K562 (cell line): Measurements from ENCODE around the gene EHBP1L1. TPM values are rescaled to one million over a fixed set of nuclear protein-coding genes. Genes with fewer than 3 reads are reported as not detected.

Source experiments
- CBFA2T2 ChIP-seq: fragments of 450-650 bp; conservative IDR thresholded peaks from 2 replicates; pipeline ENCODE4 v1.6.1; 2017; ENCODE audit warnings: mild to moderate bottlenecking
- CBFB ChIP-seq: sonication (generic); formaldehyde crosslinking; IDR thresholded peaks from 2 replicates; pipeline ENCODE4 v1.4.0; 2020; ENCODE audit warnings: mild to moderate bottlenecking, missing genetic modification reagents
- CHCHD3 ChIP-seq: fragments of 250-450 bp; sonication (Bioruptor Pico); IDR thresholded peaks from 2 replicates; pipeline ENCODE4 v2.1.2; 2022; ENCODE audit warnings: mild to moderate bottlenecking
- E2F3 ChIP-seq: fragments of 250-450 bp; sonication (Bioruptor Pico); IDR thresholded peaks from 2 replicates; pipeline ENCODE4 v1.4.0; 2020; ENCODE audit warnings: mild to moderate bottlenecking
- HIVEP1 ChIP-seq: fragments of 250-450 bp; sonication (Bioruptor Pico); IDR thresholded peaks from 2 replicates; pipeline ENCODE4 v1.4.0; 2020; ENCODE audit warnings: mild to moderate bottlenecking
- KLF1 ChIP-seq: fragments of 450-650 bp; IDR thresholded peaks from 2 replicates; pipeline ENCODE4 v1.6.1; 2016; ENCODE audit warnings: missing genetic modification characterization, missing compliant biosample characterization
- SIN3B ChIP-seq: fragments of 450-650 bp; IDR thresholded peaks from 2 replicates; pipeline ENCODE4 v1.6.1; 2017; ENCODE audit warnings: low read depth, mild to moderate bottlenecking, moderate library complexity
- SP1 ChIP-seq: sonication (generic); formaldehyde crosslinking; IDR thresholded peaks from 2 replicates; pipeline ENCODE4 v1.8.1; 2022; ENCODE audit warnings: mild to moderate bottlenecking, missing genetic modification reagents
- TBP ChIP-seq: optimal IDR thresholded peaks from 2 replicates; pipeline ENCODE3; 2011; ENCODE audit warnings: low read depth, low read length, improper control_type of control experiment
- TEAD1 ChIP-seq, 2 experiments: fragments of 450-650 bp in 1 of 2; sonication (generic) in 1 of 2; formaldehyde crosslinking; IDR thresholded peaks; 2 replicates each; pipeline versions ENCODE4 v1.4.0 to v1.8.0; 2020 to 2022; ENCODE audit warnings: mild to moderate bottlenecking in 2 of 2, missing genetic modification reagents in 1 of 2
- TSC22D4 ChIP-seq: fragments of 450-650 bp; IDR thresholded peaks from 2 replicates; pipeline ENCODE4 v1.6.1; 2016; ENCODE audit warnings: missing genetic modification characterization, missing biosample characterization, control low read depth
- ZBTB7A ChIP-seq: IDR thresholded peaks from 2 replicates; pipeline ENCODE4 v1.6.1; 2011; ENCODE audit warnings: low read depth, mild to moderate bottlenecking, low read length, moderate library complexity, borderline replicate concordance; ENCODE audit not compliant: control insufficient read depth
- ZNF146 ChIP-seq: IDR thresholded peaks from one replicate; pipeline ENCODE4 v1.6.1; 2018; ENCODE audit warnings: missing compliant biosample characterization; ENCODE audit not compliant: unreplicated experiment
- ZNF583 ChIP-seq: fragments of 250-450 bp; sonication (Bioruptor Pico); IDR thresholded peaks from 2 replicates; pipeline ENCODE4 v1.4.0; 2020
- ZNF584 ChIP-seq: fragments of 200-800 bp; sonication (Bioruptor generic); IDR thresholded peaks from 2 replicates; pipeline ENCODE4 v1.6.1; 2016; ENCODE audit warnings: low read depth, mild to moderate bottlenecking, missing genetic modification characterization, missing compliant biosample characterization
- ZNF695 ChIP-seq: fragments of 450-650 bp; formaldehyde crosslinking; IDR thresholded peaks from 2 replicates; pipeline ENCODE4 v1.4.0; 2020; ENCODE audit warnings: mild to moderate bottlenecking, moderate library complexity
- polyA plus RNA-seq, 8 experiments: library from polyadenylated mRNA; depleted of rRNA in 4 of 8; stranded (reverse) in 5 of 8; unstranded in 3 of 8; fragments of >200 nt; fragmentation: Nextera tagmentation in 2 of 8; fragmentation: Illumina TruSeq in 1 of 8; extraction: Ambion mirVana in 2 of 8; extraction: Trizol in 1 of 8; gene quantifications; 2 replicates each; pipeline versions ENCODE4 v1.2.1 to v1.2.3, GENCODE V29; 2011 to 2014; ENCODE audit warnings: inconsistent platforms in 1 of 8, missing spikeins in 1 of 8
- total RNA-seq, 7 experiments: library from RNA; depleted of rRNA in 6 of 7; stranded (reverse); fragments of >200 nt in 6 of 7; fragmentation: Illumina TruSeq in 2 of 7; extraction: Trizol in 2 of 7; gene quantifications; 2 replicates each; pipeline versions ENCODE4 v1.2.1 to v1.2.3, GENCODE V29; 2011 to 2021; ENCODE audit warnings: low replicate concordance in 1 of 7
- TF ChIP-seq, protein P1 (sequence below): fragments of 450-650 bp; conservative IDR thresholded peaks from 2 replicates; pipeline ENCODE4 v1.6.1; 2016; ENCODE audit warnings: missing genetic modification characterization, low read depth, mild to moderate bottlenecking, missing compliant biosample characterization, moderate library complexity
- TF ChIP-seq, protein P2 (sequence below): fragments of 450-650 bp; formaldehyde crosslinking; conservative IDR thresholded peaks from 2 replicates; pipeline ENCODE4 v1.4.0; 2022; ENCODE audit warnings: mild to moderate bottlenecking, missing genetic modification characterization
- TF ChIP-seq, protein P3 (sequence below): IDR thresholded peaks from 2 replicates; pipeline ENCODE4 v1.6.1; 2016; ENCODE audit warnings: missing genetic modification characterization, missing compliant biosample characterization
- TF ChIP-seq, protein P4 (sequence below): fragments of 250-450 bp; sonication (Bioruptor Pico); IDR thresholded peaks from 2 replicates; pipeline ENCODE4 v1.5.0; 2020; ENCODE audit warnings: mild to moderate bottlenecking
- TF ChIP-seq, protein P5 (sequence below): IDR thresholded peaks from 2 replicates; pipeline ENCODE4 v1.6.1; 2014; ENCODE audit warnings: antibody characterized with exemption

EHBP1L1 gene
- total and polyA plus RNA-seq, 9 of the 15 experiments (the other 6 are each of a cell fraction or from before 2014, with no cell fraction given): 0.03 to 87.1 (median 26.3) TPM

DNA sequence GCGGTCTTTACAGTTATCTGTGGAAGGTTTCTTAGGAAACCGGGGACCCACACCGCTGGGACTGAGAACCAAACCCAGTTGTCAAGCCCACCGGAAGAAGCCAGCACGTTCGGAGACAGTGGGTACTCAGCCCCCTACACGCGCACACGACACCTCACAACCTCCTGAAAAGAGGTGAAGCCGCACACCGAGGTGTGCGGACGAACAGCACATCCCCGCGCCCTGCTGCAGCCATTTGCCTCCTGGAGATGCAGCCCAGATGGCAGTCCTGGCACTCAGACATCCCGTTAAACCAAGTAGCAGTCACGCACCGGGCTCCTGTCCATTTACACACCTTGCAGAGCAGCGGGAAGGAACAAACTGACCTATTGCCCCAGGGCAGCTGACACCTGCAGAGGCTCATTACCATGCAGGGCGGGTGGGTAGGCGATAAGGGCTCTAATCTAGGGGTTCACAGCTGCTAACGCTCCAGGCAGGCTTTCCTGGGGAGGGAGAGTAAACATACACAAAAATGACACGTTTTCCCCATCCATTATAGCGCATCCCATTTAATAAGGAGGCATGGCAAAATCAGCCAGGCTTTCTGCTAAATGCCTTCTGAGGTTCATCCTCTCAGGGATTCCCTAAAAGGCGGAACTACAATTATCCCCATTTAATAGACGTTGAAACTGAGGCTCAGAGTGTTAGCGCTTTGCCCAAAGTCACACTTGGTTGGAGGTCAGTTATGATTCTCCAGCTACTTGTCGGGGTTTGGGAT lies 864 bp upstream of the EHBP1L1 start (continued):
- no peak for TF ChIP-seq TEAD1 (CRISPR knock-in tag; IDR thresholded peaks at IDR 0.05)
- peak; percentile 44; the same call in 1 of the 2 replicates for TF ChIP-seq CHCHD3 (CRISPR knock-in tag)
- TF ChIP-seq E2F3: no peak
- TF ChIP-seq ZBTB7A: no peak
- TF ChIP-seq ZNF695 (CRISPR knock-in tag): no peak
- TF ChIP-seq, protein P1, sequence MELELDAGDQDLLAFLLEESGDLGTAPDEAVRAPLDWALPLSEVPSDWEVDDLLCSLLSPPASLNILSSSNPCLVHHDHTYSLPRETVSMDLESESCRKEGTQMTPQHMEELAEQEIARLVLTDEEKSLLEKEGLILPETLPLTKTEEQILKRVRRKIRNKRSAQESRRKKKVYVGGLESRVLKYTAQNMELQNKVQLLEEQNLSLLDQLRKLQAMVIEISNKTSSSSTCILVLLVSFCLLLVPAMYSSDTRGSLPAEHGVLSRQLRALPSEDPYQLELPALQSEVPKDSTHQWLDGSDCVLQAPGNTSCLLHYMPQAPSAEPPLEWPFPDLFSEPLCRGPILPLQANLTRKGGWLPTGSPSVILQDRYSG (tag): peak; percentile 33; the same call in 1 of the 2 replicates
- TF ChIP-seq ZNF583 (CRISPR knock-in tag): no peak
- TF ChIP-seq, protein P2, sequence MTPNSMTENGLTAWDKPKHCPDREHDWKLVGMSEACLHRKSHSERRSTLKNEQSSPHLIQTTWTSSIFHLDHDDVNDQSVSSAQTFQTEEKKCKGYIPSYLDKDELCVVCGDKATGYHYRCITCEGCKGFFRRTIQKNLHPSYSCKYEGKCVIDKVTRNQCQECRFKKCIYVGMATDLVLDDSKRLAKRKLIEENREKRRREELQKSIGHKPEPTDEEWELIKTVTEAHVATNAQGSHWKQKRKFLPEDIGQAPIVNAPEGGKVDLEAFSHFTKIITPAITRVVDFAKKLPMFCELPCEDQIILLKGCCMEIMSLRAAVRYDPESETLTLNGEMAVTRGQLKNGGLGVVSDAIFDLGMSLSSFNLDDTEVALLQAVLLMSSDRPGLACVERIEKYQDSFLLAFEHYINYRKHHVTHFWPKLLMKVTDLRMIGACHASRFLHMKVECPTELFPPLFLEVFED (CRISPR knock-in tag): no peak
- TF ChIP-seq, protein P3, sequence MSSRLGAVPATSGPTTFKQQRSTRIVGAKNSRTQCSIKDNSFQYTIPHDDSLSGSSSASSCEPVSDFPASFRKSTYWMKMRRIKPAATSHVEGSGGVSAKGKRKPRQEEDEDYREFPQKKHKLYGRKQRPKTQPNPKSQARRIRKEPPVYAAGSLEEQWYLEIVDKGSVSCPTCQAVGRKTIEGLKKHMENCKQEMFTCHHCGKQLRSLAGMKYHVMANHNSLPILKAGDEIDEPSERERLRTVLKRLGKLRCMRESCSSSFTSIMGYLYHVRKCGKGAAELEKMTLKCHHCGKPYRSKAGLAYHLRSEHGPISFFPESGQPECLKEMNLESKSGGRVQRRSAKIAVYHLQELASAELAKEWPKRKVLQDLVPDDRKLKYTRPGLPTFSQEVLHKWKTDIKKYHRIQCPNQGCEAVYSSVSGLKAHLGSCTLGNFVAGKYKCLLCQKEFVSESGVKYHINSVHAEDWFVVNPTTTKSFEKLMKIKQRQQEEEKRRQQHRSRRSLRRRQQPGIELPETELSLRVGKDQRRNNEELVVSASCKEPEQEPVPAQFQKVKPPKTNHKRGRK (tag): no peak
- TF ChIP-seq, protein P4, sequence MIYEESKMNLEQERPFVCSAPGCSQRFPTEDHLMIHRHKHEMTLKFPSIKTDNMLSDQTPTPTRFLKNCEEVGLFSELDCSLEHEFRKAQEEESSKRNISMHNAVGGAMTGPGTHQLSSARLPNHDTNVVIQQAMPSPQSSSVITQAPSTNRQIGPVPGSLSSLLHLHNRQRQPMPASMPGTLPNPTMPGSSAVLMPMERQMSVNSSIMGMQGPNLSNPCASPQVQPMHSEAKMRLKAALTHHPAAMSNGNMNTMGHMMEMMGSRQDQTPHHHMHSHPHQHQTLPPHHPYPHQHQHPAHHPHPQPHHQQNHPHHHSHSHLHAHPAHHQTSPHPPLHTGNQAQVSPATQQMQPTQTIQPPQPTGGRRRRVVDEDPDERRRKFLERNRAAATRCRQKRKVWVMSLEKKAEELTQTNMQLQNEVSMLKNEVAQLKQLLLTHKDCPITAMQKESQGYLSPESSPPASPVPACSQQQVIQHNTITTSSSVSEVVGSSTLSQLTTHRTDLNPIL: no peak
- 0 out of 2 replicates have a peak, but pooled peaks have one; percentile 22 for TF ChIP-seq KLF1 (tag)
- no peak for TF ChIP-seq SIN3B
- no peak for TF ChIP-seq ZNF146 (CRISPR knock-in tag)
- no peak for TF ChIP-seq HIVEP1 (CRISPR knock-in tag)
- TF ChIP-seq CBFA2T2: peak; percentile 97
- peak; percentile 91 for TF ChIP-seq ZNF584 (CRISPR knock-in tag)
- TF ChIP-seq TSC22D4 (tag): no peak
- no peak for TF ChIP-seq TBP
- TF ChIP-seq, protein P5, sequence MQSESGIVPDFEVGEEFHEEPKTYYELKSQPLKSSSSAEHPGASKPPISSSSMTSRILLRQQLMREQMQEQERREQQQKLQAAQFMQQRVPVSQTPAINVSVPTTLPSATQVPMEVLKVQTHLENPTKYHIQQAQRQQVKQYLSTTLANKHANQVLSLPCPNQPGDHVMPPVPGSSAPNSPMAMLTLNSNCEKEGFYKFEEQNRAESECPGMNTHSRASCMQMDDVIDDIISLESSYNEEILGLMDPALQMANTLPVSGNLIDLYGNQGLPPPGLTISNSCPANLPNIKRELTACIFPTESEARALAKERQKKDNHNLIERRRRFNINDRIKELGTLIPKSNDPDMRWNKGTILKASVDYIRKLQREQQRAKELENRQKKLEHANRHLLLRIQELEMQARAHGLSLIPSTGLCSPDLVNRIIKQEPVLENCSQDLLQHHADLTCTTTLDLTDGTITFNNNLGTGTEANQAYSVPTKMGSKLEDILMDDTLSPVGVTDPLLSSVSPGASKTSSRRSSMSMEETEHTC: peak; percentile 65; the same call in 1 of the 2 replicates
- TF ChIP-seq SP1 (CRISPR knock-in tag): peak; percentile 92; the same call in 1 of the 2 replicates
- TF ChIP-seq CBFB (CRISPR knock-in tag): 0 out of 2 replicates have a peak, but pooled peaks have one; percentile 38
